RCC 7860 (cell line): ENCODE data around the gene OST4.

Source experiments
- DNase-seq: peaks from one replicate; pipeline ENCODE4 v3.0.0-alpha.2; 2015; ENCODE audit warnings: low spot score
- FAIRE-seq: peaks from 2 replicates; lab custom pipeline; 2012; peaks lifted over from hg19 to GRCh38; lab: Jason Lieb, UNC

The OST4 gene

GRCh38 chr2:27093430-27094352 is 22.2 kb upstream of the OST4 start:
- FAIRE-seq = no peak
- DNase-seq = no peak

- FAIRE-seq = peak; percentile 55
- peak; percentile 52 for DNase-seq
These were observed 21.4 kb upstream of the OST4 start for GRCh38 chr2:27092696-27093429.

- FAIRE-seq (no peak), DNase-seq (no peak)
These were observed 20.6 kb upstream of the OST4 start for GRCh38 chr2:27091746-27092695.

GRCh38 chr2:27089111-27089954 is 17.9 kb upstream of the OST4 start:
- DNase-seq (no peak), FAIRE-seq (no peak)

DNA sequence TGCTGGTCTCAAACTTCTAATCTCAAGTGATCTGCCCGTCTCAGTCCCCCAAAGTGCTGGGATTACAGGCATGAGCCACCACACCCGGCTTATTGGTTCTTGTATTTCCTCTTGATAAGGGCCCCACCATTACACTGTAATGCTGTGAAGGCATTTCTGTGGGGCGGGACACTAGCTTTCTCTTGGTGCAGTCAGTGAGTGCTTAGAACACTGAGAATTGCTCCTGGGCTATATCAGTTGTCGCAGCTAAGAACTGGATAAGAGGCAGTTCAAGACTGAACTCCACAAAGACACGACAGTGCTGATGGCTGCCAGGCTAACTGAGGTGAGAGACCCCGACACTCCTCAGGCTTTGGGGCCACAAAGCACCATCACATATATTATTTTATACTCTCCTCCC is 17.2 kb upstream of the OST4 start:
- DNase-seq (no peak), FAIRE-seq (no peak)

- no peak for FAIRE-seq
- no peak for DNase-seq
These were observed 16.5 kb upstream of the OST4 start for GRCh38 chr2:27087823-27088410.

- FAIRE-seq (no peak), DNase-seq (no peak)
These were observed 15.5 kb upstream of the OST4 start, which contains the start of gene KHK for GRCh38 chr2:27086724-27087593. Gene KHK, plus strand, starts transcription at chr2:27086772. Its CDS starts 488 bp downstream, at chr2:27087260.

- DNase-seq (peak; percentile 85), FAIRE-seq (no peak)
These were observed 14.8 kb upstream of the OST4 start for GRCh38 chr2:27086090-27086723.

DNA sequence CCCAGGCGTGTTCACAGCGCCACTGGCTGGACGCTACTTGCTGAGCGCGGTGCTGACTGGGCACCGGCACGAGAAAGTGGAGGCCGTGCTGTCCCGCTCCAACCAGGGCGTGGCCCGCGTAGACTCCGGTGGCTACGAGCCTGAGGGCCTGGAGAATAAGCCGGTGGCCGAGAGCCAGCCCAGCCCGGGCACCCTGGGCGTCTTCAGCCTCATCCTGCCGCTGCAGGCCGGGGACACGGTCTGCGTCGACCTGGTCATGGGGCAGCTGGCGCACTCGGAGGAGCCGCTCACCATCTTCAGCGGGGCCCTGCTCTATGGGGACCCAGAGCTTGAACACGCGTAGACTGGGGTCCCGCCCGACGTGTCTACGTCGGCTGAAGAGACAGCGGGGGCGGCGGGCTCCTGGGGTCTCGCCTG is 14.2 kb upstream of the OST4 start:
- DNase-seq (peak; percentile 22), FAIRE-seq (no peak)

- DNase-seq (no peak), FAIRE-seq (no peak)
These were observed 13.7 kb upstream of the OST4 start for GRCh38 chr2:27085062-27085672.

DNA sequence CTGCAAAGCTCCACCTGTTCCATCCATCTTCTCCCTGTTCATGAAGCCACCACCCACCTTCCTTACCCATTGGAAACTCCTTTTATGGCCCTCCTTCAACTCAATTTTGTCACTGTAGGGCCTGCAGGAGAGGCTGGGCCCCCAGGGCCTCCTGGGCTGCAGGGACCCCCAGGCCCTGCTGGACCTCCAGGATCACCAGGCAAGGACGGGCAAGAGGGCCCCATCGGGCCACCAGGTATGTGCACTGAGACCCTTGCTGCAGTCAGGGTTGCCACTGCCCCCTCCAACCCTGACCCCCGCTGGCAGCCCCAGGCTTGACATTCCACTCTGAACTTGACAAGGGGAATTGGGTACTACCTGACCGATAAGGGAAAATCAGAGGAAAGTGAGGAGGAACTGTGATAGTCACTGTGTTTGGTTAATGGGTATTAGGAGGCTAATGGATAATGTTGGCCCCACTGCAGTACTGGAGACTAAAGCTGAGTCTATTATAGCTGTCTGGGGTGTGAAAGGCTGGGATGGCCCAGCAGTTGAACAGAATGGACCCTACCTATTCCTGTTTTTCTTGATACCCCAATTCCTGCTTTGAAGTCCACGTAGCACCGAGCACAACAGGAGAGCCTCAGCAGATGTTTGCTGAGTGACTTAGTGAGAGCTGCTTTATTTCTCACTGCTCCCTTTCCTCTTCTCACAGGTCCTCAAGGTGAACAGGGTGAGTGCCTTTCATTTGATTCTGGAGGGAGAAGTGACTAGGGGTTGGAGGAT is 13.0 kb upstream of the OST4 start:
- no peak for DNase-seq
- FAIRE-seq = no peak

DNA sequence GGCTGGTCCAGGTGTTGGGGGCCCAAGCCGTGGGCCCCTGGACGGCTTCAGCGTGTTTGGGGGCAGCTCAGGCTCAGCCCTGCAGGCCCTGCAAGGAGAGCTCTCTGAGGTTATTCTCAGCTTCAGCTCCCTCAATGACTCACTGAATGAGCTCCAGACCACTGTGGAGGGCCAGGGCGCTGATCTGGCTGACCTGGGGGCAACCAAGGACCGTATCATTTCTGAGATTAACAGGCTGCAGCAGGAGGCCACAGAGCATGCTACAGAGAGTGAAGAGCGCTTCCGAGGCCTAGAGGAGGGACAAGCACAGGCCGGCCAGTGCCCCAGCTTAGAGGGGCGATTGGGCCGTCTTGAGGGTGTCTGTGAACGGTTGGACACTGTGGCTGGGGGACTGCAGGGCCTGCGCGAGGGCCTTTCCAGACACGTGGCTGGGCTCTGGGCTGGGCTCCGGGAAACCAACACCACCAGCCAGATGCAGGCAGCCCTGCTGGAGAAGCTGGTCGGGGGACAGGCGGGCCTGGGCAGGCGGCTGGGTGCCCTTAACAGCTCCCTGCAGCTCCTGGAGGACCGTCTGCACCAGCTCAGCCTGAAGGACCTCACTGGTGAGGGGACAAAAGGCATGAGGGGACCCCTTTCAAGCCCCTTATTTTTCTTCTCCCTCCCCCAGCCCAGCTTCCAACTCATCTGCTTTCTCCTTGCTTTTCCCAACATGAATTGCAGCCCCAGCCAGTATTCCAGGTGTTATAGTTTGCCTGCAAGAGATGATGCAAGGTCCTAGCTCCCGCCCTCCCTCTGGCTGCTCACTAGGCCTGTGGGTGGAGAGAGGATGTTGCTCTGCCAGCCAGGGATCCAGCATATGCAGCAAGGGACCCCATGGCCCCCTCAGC is 12.2 kb upstream of the OST4 start:
- DNase-seq (no peak), FAIRE-seq (no peak)

- FAIRE-seq = no peak
- DNase-seq = no peak
These were observed 11.4 kb upstream of the OST4 start for GRCh38 chr2:27082773-27083409.

GRCh38 chr2:27081984-27082772 is 10.7 kb upstream of the OST4 start:
- FAIRE-seq (no peak), DNase-seq (no peak)

- FAIRE-seq (no peak), DNase-seq (no peak)
These were observed 9.1 kb upstream of the OST4 start for GRCh38 chr2:27080603-27080936.
